ENCODE measurements around the gene VARS1. TPM values are rescaled to one million over a fixed set of nuclear protein-coding genes. Genes with fewer than 3 reads are reported as not detected.

Gene VARS1
- total RNA-seq, 2 donors from 2014 or later = 81.4 to 83.1 TPM

DNA sequence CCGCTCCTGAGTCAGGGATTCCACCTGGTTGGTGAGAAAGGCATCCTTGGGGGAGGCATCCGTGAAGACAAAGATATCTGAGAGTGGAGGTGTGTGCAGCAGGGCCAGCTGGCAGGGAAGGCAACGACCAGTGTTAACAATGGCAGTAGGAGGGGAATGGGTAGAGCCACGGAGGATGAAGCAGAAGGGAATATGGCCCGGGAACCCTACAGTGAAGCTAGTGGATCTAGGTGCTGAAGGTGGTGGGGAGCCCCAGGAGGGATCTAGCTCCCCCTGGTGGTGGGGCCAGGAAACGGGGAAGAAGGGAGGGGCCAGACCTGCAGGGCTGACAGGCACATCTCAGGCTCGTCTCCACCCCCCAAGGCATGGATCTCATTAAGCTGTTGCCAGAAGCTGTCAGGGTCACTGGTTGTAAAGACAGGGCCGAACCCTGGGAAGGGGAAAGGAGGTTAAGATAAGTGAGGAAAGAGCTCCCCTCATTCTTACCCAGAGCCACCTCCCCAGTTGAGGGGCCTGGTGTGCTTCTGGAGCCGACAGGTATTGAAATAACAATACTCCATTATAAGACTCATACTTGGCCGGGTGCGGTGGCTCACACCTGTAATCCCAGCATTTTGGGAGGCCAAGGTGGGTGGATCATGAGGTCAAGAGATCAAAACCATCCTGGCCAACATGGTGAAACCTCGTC is 25.7 kb downstream of the VARS1 start:
- no peaks in the 10 kb centered on the region for H3K9me3 ChIP-seq (ENCODE audit: control insufficient read depth, low read length)
- H3K27ac Mint-ChIP-seq = no peak overlapping the region

GRCh38 chr6:31768363-31769257 is 26.9 kb downstream of the VARS1 start:
- H3K9me3 Mint-ChIP-seq = no peaks in the 10 kb centered on the region
- no peak for DNase-seq
- WGBS, 2 experiments (ENCODE audit: insufficient coverage in 1 of 2, insufficient read length in 1 of 2) = 92 to 95% methylated on average over 14 to 18 of the region's 18 CpGs

More for the DNA sequence above, 25.7 kb downstream of the VARS1 start:
- Histone ChIP-seq H3K27ac (ENCODE audit: low read depth, low read length) (no peak overlapping the region), H3K36me3 (ENCODE audit: control insufficient read depth, insufficient read depth, low read length) (no peaks in the 10 kb centered on the region), H3K4me3 (ENCODE audit: low read length) (no peak overlapping the region), H3K27me3 (ENCODE audit: control insufficient read depth, insufficient read depth, low read length, poor library complexity, severe bottlenecking) (no peaks in the 10 kb centered on the region), H3K4me1 (ENCODE audit: control insufficient read depth, insufficient read depth, low read length) (no peaks in the 10 kb centered on the region), H3K9ac (ENCODE audit: extremely low read depth, low read length, poor library complexity, severe bottlenecking) (no peak overlapping the region)
- 78 to 83% methylated on average over 5 to 12 of the region's 12 CpGs for WGBS, 2 experiments (ENCODE audit: insufficient coverage in 1 of 2, insufficient read length in 1 of 2)
- Mint-ChIP-seq H3K4me3 (no peak overlapping the region), H3K9me3 (no peaks in the 10 kb centered on the region), H3K4me1 (peaks cover 8% of the 10 kb centered on the region), H3K36me3 (ENCODE audit: low read depth) (no peaks in the 10 kb centered on the region), H3K27me3 (ENCODE audit: insufficient read depth) (no peaks in the 10 kb centered on the region)
- peak; percentile 93 for DNase-seq
- TF ChIP-seq, protein P1, sequence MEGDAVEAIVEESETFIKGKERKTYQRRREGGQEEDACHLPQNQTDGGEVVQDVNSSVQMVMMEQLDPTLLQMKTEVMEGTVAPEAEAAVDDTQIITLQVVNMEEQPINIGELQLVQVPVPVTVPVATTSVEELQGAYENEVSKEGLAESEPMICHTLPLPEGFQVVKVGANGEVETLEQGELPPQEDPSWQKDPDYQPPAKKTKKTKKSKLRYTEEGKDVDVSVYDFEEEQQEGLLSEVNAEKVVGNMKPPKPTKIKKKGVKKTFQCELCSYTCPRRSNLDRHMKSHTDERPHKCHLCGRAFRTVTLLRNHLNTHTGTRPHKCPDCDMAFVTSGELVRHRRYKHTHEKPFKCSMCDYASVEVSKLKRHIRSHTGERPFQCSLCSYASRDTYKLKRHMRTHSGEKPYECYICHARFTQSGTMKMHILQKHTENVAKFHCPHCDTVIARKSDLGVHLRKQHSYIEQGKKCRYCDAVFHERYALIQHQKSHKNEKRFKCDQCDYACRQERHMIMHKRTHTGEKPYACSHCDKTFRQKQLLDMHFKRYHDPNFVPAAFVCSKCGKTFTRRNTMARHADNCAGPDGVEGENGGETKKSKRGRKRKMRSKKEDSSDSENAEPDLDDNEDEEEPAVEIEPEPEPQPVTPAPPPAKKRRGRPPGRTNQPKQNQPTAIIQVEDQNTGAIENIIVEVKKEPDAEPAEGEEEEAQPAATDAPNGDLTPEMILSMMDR (conservative IDR thresholded peaks at IDR 0.05) = peak; percentile 95

DNA sequence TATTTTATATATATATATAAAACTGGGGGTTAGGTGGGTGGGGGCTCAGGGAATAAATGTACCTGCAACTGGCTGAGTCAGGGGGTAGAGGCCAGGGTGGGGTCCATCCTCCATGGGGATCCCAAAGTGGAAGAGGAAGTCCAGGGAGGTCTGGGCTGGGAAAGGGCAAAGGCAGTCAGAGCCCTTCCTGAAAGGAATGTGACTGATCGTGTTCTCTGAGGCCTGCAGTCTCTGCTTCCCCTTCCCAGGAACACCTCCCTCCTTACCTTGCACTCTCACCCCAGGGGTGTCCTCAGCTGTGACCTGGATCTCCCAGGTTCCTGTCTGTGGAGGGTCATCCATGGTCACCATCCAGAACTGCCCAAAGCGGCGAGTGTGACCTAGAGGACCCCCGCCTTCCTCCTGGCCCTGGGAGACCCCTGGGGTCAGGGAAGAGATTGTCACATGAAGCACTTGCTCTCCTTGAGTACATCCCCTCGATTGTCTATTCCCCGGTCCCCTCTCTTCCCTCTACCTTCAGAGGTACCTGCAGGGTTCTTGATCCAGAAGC is 28.4 kb downstream of the VARS1 start:
- WGBS, 2 experiments (ENCODE audit: insufficient coverage in 1 of 2, insufficient read length in 1 of 2) = 92 to 97% methylated on average over 3 to 6 of the region's 6 CpGs
- Histone ChIP-seq H3K4me1 (ENCODE audit: control insufficient read depth, insufficient read depth, low read length) (no peaks in the 10 kb centered on the region), H3K9ac (ENCODE audit: extremely low read depth, low read length, poor library complexity, severe bottlenecking) (no peak overlapping the region), H3K9me3 (ENCODE audit: control insufficient read depth, low read length) (no peaks in the 10 kb centered on the region), H3K36me3 (ENCODE audit: control insufficient read depth, insufficient read depth, low read length) (no peaks in the 10 kb centered on the region), H3K27me3 (ENCODE audit: control insufficient read depth, insufficient read depth, low read length, poor library complexity, severe bottlenecking) (no peaks in the 10 kb centered on the region), H3K4me3 (ENCODE audit: low read length) (no peak overlapping the region), H3K27ac (ENCODE audit: low read depth, low read length) (no peak overlapping the region)
- DNase-seq = no peak
- TF ChIP-seq, protein P1 (conservative IDR thresholded peaks at IDR 0.05) = no peak
- Mint-ChIP-seq H3K4me3 (no peak overlapping the region), H3K9me3 (no peaks in the 10 kb centered on the region), H3K36me3 (ENCODE audit: low read depth) (peaks cover 7% of the 10 kb centered on the region), H3K27ac (no peak overlapping the region), H3K4me1 (peaks cover 18% of the 10 kb centered on the region), H3K27me3 (ENCODE audit: insufficient read depth) (no peaks in the 10 kb centered on the region)

More at GRCh38 chr6:31768363-31769257, 26.9 kb downstream of the VARS1 start:
- Histone ChIP-seq H3K9me3 (ENCODE audit: control insufficient read depth, low read length) (no peaks in the 10 kb centered on the region), H3K4me1 (ENCODE audit: control insufficient read depth, insufficient read depth, low read length) (no peaks in the 10 kb centered on the region), H3K9ac (ENCODE audit: extremely low read depth, low read length, poor library complexity, severe bottlenecking) (no peak overlapping the region), H3K36me3 (ENCODE audit: control insufficient read depth, insufficient read depth, low read length) (no peaks in the 10 kb centered on the region), H3K27me3 (ENCODE audit: control insufficient read depth, insufficient read depth, low read length, poor library complexity, severe bottlenecking) (no peaks in the 10 kb centered on the region), H3K27ac (ENCODE audit: low read depth, low read length) (no peak overlapping the region), H3K4me3 (ENCODE audit: low read length) (no peak overlapping the region)
- H3K27me3 Mint-ChIP-seq (ENCODE audit: insufficient read depth) = no peaks in the 10 kb centered on the region
- no peak overlapping the region for H3K27ac Mint-ChIP-seq
- peaks cover 13% of the 10 kb centered on the region for H3K4me1 Mint-ChIP-seq
- no peak overlapping the region for H3K4me3 Mint-ChIP-seq
- TF ChIP-seq, protein P1 (conservative IDR thresholded peaks at IDR 0.05) = no peak
- peaks cover 2% of the 10 kb centered on the region for H3K36me3 Mint-ChIP-seq (ENCODE audit: low read depth)

Data from endodermal cell (in vitro differentiated cells).